ENCODE results near the gene SYVN1. TPM values are rescaled to one million over a fixed set of nuclear protein-coding genes. Genes with fewer than 3 reads are reported as not detected.
"Not testable (repeated sequence)": the region's sequence is repeated elsewhere in the genome, so short reads cannot be mapped to it uniquely, and the experiment has no call there.

SYVN1 gene
- total RNA-seq, 1 donor, result 44.7 TPM

DNA sequence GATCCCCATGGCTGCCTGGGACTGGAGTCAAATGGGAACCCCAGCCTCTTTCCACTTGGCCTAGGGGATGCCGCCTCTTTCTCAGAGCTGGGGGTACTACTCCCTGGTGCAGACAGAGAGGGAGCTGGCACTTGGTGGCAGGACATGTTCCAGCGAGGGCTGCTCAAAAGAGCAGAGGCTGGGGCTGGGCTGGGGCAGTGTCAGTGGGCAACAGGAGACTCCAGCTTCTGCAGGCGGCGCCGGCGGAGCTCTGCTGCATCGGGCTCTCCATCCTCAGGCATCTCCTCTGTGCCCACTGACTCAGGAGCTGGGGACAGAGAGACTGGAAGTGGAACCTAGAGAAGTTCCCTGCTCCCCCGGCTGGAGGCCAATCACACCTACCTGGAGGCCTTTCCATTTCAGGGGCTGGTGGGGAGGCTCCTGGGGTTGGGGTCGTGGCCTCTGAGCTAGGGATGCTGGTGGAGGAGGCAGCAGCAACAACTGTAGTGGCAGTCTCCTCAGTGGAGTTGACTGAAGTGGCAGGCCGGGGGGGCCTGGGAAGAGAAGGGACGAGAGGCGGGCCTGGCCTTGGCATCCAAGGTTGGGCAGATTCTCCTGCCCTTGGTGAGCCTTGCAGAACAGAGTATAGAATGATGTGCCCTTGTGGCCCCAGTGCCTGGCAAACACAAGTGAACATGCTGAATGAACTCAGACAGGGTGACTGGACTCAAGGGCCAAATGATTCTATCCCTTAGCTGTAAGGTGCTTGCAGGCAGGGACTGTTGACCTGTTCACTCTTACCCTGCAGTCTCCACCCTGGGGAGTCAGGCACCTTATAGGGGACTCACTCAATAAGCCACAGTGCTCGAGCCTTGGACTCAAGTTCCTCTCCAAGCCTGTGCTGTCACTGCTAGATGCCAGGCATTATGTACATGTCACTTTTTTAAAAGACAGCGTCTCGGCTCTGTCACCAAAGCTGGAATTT is 5.9 kb downstream of the SYVN1 start:
- DNase-seq (ENCODE audit: low read depth in 2 of 3, low spot score in 2 of 3), result no peak

DNA sequence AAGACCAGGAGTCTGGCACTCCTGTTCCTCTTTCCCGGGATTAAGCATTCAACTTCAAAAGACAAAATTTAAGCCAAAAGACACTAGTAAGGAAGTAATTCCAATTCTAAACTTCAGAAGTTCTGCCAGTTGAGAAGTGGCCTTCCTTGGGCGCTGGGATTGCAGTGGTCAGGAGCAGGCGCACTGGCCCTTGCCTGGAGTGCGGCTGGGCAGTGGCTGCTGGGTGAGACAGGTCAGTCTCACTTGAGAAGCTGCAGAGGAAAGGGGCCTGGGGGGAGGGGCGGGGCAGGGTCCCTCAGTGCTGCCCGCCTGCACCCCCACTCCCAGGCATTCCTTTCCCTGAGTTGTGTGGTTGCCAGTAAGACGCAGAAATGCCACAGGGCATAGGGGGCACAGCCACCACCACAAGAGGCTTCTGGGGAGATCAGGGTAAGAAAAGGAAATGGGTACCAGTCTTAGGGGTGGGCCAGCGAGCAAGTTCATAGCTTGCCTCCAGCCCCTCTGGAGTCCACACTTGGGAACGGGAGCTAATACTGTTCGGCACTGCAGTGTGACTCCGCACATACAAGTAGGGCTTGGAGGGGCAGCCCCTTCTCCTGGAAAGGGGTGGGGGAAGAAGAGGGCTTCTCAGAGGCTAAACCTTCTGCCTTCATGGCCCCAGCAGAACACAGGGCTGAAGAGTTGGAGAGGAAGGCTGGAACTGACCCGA is 6.7 kb downstream of the SYVN1 start:
- DNase-seq (ENCODE audit: low read depth in 2 of 3, low spot score in 2 of 3), result no peak

DNA sequence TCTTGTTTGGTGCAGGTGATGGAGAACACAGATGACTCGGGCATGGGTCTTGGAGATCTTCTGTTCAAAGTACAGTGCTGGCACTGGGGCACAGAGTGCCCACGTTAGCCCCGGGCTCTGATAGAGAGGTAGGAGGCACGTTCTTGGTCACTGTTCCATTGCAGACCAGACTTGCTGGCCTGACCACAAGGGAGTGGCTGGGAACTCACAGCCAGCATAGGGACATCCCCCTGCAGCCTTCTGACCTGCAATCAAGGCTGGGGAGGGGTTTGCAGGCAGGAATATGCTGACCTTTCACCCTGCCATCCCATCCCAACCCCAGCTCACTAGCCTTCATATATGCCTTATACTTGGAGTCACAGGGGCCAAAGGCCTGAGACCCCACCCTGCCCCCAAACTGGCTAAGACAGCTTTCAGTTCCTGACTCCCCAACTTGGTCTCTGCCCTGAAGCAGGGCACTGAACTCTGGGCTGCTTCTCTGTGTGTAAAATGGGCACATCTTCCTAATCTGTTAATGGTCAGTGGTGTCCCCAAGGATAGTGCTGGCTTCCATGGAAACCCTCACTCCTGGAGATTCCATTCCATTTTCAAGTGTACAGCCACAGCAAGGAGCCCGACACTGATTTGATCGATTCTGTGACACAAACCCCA is 7.6 kb downstream of the SYVN1 start:
- DNase-seq (ENCODE audit: low read depth in 2 of 3, low spot score in 2 of 3), result no peak

DNA sequence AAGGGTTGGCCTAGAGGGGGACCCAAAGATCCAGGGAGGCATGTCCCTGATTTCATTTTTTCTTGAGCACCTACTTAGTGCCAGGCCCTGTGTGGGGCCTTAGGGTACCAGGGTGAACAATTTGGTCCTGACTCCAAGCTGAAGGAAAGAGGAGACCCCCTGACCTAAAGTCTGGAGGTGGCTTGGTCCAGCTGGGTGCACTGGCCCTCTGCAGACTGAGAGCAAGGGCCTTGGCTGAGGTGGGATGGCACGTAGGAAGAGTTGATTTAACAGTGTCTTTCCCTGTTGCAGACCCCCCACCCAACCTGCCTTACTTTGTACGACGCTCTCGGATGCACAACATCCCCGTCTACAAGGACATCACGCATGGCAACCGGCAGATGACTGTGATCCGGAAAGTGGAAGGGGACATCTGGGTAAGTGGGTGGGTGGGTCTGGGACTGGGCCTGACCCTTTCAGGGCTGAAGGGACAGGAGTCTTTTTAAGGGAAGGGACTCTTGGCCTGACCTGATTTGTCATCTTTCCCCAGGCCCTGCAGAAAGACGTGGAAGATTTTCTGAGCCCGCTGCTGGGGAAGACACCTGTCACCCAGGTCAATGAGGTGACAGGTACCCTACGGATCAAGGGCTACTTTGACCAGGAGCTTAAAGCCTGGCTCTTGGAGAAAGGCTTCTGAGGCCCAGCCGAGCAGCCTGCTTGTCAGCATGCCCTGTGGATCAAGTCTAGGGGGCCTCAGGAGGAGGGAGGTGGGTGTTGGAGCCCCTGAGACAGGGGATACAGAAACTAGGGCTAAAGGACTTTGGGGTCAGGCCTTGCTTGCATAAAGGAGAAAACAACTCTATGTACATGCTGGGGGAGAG is 8.9 kb downstream of the SYVN1 start:
- DNase-seq (ENCODE audit: low read depth in 2 of 3, low spot score in 2 of 3), result no peak

DNA sequence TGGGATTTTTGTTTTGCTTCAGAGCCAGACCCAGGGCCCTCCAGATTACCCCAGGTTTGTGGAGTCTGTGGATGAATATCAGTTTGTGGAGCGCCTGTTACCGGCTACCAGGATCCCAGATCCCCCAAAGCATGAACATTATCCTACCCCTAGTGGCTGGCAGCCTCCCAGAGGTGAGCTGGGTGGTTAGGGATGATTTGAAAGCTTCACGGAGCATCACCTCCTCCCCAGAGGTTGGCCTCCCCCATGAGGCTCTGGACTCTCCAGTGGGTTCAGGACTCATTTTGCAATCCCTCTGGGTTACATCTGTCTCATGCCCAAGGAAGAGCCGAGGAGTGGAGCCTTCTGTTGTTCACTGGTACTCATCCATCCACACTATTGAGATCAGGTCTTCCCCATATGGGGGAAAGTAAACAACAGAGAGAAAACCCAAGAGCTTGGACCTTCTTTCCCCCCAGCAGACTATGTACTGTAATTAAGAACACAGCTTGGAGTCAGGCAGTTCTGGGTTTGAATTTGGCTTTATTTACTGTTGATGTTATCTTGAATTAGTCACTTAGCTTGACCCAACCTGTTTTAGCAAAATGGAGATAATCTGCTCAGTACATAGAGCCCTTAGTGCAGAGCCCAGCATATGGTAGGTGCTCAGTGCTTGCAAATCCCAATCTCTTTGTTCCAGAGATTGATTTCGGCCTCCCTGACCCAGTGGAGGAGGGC is 9.7 kb downstream of the SYVN1 start:
- no peak for DNase-seq (ENCODE audit: low read depth in 2 of 3, low spot score in 2 of 3)

DNA sequence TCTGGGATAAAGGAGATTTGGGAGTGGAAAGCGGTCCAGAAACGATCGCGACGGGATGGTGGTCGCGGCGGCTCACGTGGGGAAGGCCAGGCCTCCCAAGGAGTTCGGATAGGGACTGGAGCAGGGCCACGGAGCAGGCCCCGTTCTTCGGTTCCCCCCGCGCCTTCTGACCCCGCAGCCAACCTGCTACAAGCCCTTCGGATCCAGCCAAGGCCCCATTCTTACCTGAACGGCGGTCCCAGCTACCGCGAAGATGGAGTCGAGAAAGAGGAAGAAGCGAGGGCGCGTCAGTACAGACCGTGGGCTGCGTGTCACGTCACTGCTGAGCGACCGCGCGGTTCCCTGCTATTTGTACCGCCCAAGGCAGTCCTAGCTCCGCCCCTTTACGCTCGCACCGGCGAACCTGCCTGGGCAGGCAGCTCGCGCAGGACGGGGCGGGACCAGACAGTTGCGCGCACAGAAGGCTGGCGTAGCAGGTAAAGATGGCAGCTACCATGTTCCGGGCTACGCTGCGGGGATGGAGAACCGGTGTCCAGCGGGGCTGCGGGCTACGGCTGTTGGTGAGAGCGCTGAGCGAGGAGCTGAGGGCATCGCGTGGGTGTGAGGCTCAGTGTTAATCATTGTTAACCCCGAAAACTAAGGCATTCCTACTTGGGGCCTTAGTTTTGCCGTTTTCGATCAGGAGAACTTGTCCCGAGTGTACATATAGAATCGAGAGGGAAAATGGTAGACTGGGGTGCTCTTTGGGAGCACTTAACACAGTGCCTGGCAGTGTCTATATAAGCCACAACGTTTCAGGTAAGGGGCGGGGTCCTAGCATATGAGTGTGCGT is 12.2 kb downstream of the SYVN1 start, which contains the start of the genes FAU and MRPL49:
FAU (minus strand) TSS at position 270 of the 832 bp plus-strand sequence. CDS start 321 bp downstream, outside the sequence.
MRPL49 (plus strand) TSS at position 457 of the 832 bp plus-strand sequence; CDS start at position 483, 26 bp downstream.
- DNase-seq (ENCODE audit: low read depth in 2 of 3, low spot score in 2 of 3), result peak; percentile 92 to 99 (median 98)

DNA sequence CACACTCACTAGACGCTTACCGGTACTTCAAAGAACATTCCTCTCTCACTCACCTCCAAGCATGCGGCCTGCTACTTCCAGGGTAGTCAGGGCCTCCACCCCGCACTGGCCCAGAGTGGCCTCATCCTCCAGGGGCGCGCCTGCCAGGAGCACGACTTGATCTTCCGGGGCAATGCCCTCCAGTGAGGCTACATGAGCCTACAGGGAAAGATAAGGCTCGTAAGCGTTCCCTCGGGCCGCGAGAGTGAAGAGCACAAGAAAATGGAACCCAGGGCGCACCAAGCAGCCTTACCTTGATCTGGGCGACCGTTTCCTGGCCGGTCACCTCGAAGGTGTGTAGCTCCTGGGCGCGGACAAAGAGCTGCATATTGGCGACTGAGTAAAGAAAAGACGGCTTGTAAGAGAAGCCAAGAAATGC is 12.9 kb downstream of the SYVN1 start:
- DNase-seq (ENCODE audit: low read depth in 2 of 3, low spot score in 2 of 3), result peak in 1 of 3 donors; percentile 31

DNA sequence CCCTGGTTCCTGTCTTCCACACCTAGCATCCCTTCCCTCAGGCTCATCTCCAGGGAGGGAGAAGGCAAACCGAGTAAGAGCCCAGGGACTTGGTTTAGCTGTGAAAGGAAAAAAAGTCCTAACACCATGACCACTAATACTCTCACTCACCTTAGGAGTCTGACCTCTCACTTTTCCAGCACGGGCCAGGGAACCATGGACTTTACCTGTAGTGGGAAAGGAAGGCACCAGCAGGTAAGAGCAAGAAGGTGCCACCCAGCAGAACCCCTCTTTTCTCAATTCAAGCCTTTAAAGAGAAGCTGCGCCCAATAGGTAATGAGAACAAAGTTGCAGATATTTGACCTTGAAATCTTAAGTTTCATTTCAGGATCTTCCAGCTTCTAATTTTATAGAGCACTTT is 13.5 kb downstream of the SYVN1 start:
- DNase-seq (ENCODE audit: low read depth in 2 of 3, low spot score in 2 of 3), result no peak

DNA sequence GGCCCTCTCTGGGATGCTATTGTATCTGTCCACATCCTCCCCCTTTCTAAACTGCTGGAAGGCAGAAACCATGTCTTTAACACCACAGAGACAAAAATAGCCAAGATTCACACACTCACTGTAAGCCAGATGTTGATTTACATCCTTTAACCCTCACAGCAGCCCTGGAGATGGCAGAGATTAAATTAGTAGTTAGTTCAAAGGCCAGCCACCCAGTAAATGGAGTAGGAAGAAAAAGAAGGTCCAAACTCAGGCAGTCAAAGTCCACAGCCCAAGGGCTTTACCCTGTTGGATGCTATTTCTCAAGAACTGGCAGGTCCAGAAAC is 14.7 kb downstream of the SYVN1 start:
- DNase-seq (ENCODE audit: low read depth in 2 of 3, low spot score in 2 of 3), result no peak

DNA sequence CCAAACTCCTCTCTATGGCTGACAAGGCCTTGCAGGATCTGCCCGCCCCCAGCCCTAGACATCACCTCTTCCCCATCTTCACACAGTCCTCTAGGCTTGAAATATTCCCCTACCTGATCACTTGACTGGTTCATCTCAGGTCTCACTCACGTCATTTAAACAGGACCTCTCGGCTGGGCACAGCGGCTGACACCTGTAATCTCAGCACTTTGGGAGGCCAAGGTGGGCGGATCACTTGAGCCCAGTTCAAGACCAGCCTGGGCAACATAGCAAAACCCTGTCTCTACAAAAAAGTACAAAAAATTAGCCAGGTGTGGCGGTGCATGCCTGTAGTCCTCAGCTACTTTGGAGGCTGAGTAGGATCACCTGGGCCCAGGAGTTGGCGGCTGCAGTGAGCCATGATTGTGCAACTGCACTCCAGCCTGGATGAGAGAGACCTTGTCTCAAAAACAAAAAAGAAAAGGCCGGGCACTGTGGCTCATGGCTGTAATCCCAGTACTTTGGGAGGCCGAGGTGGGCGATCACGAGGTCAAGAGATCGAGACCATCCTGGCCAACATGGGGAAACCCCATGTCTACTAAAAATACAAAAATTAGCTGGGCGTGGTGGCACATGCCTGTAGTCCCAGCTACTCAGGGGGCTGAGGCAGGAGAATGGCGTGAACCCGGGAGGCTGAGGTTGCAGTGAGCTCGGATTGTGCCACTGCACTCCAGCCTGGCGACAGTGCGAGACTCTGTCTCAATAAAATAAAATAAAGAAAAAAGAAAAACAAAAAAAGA is 15.2 kb downstream of the SYVN1 start:
- DNase-seq (ENCODE audit: low read depth in 2 of 3, low spot score in 2 of 3), result not testable (repeated sequence)

DNA sequence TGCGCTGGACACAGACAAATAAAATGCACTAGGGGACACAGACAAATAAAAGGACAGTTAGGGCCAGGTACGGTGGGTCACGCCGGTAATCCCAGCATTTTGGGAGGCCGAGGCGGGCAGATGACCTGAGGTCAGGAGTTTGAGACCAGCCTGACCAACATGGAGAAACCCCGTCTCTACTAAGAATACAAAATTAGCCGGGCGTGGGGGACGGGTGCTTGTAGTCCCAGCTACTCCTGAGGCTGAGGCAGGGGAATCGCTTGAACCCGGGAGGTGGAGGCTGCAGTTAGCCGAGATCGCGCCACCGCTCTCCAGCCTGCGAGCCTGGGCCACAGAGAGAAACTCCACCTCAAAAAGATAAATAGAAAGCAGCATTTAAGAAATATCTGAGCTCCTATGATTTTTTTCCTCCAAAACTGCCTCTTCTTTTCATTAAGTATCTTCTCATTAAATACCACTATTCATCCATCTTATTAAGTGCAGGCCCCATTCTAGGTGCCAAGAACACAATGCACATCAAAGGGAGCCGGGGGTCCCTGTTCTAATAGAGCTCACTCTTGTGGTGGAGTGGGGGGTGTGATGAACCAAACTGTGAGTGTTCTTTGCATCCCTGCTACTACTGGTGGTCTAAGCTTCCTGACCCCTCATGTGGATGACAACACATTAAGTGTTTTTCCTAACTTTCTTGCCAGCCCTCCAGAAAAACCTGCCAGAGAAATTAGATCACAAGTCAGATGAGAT is 16.1 kb downstream of the SYVN1 start:
- DNase-seq (ENCODE audit: low read depth in 2 of 3, low spot score in 2 of 3), result no peak

DNA sequence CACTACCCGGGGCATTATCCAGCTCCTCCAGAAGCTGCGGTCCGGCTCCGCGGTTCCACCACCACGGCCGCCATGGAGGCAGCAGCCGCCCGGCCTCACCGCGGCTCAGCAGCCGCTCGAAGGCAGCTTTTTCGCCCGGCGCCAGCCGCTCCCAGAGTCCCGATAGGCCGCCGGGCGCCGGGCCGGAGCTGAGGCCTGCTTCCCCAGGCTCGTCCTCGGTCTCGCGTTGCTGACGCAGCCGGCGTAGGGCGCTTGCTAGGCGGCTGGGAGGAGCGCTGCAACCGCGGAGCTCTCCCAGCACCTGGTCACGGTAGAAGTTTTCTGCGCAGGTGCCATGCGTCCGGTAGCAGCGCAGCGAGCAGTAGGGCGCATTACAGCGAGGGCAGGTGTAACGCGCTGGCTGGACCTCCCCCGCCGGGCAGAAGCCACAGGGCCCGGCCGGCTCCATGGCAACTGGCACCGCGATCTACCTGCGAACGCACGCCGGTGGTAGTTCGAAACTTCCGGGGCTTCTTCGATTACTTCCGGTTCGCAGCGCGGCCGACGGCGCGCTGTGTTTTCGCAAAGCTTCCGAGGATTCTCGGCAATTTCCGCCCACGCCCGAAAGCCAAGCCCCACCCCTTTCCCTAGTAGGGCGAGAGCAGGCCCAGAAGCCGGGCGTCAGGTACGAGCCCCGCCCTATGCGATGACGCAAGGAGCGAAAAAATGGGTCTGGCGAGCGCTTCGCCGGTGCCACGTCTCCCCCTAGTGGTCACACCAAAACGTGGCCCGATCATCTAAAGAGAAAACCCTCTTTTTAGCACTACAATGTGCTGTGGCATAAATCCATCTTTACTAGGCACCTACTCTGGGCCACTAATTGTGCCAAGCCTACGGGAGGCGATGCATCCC is 16.9 kb downstream of the SYVN1 start, which contains the start of gene ZNHIT2:
ZNHIT2 (minus strand) TSS at position 496 of the 891 bp plus-strand sequence; CDS start at position 448, 48 bp downstream.
- DNase-seq (ENCODE audit: low read depth in 2 of 3, low spot score in 2 of 3), result peak; percentile 95 to 99 (median 99)

DNA sequence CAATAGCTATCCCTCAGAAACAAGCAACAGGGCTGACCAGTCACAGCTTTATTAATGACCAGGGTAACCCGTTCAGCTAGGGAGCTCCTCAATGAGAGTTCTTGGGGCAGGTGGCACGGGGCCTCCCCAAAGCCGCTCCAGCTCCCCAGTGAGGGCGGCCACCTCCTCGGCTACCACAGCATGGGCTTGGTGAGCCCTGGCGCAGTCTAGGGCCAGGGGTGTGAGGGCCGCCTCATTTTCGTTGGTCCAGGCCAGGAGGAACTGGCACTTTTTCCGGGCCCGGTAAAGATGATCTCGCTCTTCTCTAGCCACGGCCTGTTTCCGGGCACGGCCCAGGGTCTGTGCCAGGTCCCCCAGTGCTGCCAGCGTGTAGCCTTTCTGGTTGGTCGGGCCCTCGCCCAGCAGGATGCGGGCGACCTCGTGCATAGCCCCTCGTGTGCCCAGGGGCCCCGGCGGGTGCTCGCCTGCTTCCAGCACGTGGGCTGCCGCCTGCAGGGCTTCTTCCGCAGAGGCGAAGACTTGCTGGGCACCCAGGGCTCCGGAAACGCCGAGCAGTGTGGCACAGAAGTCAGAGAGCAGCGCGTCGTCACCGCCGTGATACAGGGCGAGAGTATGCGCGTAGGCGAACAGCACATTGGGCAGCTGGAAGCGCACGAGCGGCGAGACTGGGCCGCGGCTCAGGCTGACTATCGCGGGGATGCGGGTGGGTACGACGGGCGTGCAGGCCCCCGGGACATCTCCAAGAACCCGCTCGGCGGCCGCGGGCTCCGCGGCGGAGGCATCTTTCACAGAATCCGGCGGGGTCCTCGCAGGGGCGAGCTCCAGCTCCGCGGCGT is 17.7 kb downstream of the SYVN1 start:
- DNase-seq (ENCODE audit: low read depth in 2 of 3, low spot score in 2 of 3), result peak in 2 of 3 donors; percentile 36 to 45

DNA sequence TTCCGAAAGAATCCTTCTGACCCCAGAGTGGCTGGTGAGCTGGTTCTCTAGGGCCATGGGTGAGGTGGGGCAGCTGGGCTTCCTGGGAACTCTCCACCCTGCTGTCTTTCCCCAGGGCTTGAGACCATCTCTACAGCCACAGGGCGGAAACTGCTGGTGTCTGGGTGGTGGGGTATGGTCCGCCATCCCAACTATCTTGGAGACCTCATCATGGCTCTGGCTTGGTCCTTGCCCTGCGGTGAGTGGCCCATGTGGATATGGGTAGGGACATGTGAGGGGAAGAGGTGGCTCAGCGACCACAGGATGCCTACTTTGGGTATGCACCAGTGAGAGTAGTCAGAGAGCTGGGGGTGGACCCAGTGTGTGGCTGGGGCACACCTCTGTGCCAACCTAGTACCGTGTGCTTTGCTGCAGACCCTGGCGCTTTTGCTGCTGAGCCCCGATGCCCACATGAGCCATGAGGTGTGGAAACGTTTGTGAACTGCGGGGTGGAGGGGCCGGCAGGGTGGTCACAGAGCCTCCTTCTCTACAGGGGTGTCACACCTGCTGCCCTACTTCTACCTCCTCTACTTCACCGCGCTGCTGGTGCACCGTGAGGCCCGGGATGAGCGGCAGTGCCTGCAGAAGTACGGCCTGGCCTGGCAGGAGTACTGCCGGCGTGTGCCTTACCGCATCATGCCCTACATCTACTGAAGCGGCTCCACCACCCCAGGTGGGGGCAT is 18.8 kb downstream of the SYVN1 start:
- no peak for DNase-seq (ENCODE audit: low read depth in 2 of 3, low spot score in 2 of 3)

Data from hematopoietic multipotent progenitor cell (in vitro differentiated cells).